Ishikawa (cell line): ENCODE results near the gene OCSTAMP.

Experiments used
- CEBPB ChIP-seq: IDR thresholded peaks from 2 replicates; pipeline ENCODE4 v1.6.1; 2012
- CREB1 ChIP-seq: IDR thresholded peaks from 2 replicates; pipeline ENCODE4 v1.6.1; 2012; ENCODE audit warnings: low read depth
- MAX ChIP-seq: IDR thresholded peaks from 2 replicates; pipeline ENCODE4 v1.6.1; 2012
- RAD21 ChIP-seq: IDR thresholded peaks from 2 replicates; pipeline ENCODE4 v1.6.1; 2012; ENCODE audit warnings: low read depth
- REST ChIP-seq: IDR thresholded peaks from 2 replicates; pipeline ENCODE4 v1.6.1; 2012; ENCODE audit warnings: low read depth, mild to moderate bottlenecking
- TAF1 ChIP-seq: IDR thresholded peaks from 2 replicates; pipeline ENCODE4 v1.6.1; 2012; ENCODE audit warnings: low read depth, mild to moderate bottlenecking
- TEAD4 ChIP-seq: IDR thresholded peaks from 2 replicates; pipeline ENCODE4 v1.6.1; 2012
- YY1 ChIP-seq: IDR thresholded peaks from 2 replicates; pipeline ENCODE4 v1.6.1; 2012; ENCODE audit warnings: low read depth

GRCh38 chr20:46563860-46564221 is 13.4 kb upstream of the OCSTAMP start:
- TF ChIP-seq TAF1 (no peak), MAX (no peak), REST (no peak), TEAD4 (no peak), CEBPB (no peak), RAD21 (no peak), CREB1 (no peak), YY1 (no peak)
